HG02763 (cell line): ENCODE results near the gene SASS6.
"Not testable (repeated sequence)": the region's sequence is repeated elsewhere in the genome, so short reads cannot be mapped to it uniquely, and the experiment has no call there.

Source experiments
- ATAC-seq: cut with Tn5 transposase; IDR thresholded peaks from one replicate; pipeline ENCODE4 v1.9.1; 2021; ENCODE audit warnings: mild to moderate bottlenecking, moderate library complexity; ENCODE audit not compliant: unreplicated experiment

The SASS6 gene

GRCh38 chr1:100051401-100051800 is 81.3 kb downstream of the SASS6 start:
- ATAC-seq: no peak

- no peak for ATAC-seq
These were observed 82.6 kb downstream of the SASS6 start for GRCh38 chr1:100050139-100050538.

GRCh38 chr1:100047235-100047708 is 85.5 kb downstream of the SASS6 start:
- not testable (repeated sequence) for ATAC-seq

DNA sequence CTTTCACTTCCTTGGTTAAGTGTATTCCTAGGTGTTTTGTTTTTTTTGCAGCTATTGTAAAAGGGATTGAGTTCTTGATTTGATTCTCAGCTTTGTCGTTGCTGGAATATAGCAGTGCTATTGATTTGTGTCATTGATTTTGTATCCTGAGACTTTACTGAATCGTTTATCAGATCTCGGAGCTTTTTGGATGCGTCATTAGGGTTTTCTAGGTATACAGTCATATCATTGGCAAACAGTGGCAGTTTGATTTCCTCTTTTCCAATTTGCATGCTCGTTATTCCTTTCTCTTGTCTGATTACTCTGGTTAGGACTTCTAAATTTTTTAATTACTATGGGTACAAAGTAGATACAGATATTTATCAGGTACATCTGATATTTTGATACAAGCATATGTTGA is 87.5 kb downstream of the SASS6 start:
- ATAC-seq: no peak

DNA sequence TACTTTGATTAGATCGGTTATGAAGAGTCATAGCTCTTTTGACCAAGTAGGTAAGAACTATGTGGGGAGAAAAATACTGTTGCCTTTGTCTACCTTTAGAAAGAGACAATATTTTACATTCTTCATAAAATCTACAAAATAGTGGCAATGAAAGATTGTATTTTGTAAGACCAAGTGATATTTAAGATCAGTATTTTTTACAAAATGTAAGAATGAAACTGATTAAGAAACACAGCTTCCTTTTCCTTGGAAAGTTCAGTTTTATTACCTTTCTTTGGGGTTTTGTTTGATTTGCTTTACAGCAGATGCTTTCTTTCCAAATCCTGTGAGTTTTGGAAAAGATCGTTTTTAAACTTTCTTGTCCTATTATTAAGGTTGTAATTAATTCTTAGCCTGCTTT is 93.1 kb downstream of the SASS6 start:
- no peak for ATAC-seq

DNA sequence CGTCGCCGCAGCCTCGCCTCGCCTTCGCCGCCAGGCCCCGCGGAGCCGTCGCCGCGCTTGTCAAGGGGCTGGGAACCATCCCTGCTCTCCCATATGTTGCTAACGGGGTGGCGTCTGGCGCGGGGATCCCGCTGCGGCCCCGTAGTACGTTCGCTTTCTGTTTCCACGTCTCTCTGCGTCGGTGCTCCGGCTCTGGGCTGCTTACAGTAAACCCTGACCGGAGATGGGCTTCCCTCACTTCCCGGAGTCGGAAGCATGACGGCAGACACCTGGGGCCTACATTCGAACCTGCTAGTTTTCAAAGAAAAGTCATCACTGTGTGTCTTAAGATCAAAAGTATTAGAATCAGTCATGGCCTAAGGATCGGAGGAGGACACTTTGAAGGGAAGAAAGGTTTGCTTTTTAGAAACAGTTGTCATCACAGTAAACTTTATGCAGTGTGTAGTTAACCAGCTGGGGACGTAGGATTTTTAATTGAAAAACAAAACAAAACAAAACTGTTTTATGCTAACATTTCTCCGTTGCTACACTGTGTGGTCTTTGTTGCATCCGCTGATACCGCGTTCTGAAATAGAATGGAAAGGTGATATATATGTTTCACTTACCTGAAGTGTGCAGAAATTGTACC is 94.0 kb downstream of the SASS6 start:
- ATAC-seq: peak; percentile 47

GRCh38 chr1:100037927-100038659 is 94.6 kb downstream of the SASS6 start:
- ATAC-seq: peak; percentile 91

GRCh38 chr1:100037656-100037926 is 95.1 kb downstream of the SASS6 start:
- no peak for ATAC-seq

- ATAC-seq: no peak
These were observed 95.7 kb downstream of the SASS6 start for GRCh38 chr1:100036718-100037655.

GRCh38 chr1:100035214-100035613 is 97.5 kb downstream of the SASS6 start:
- no peak for ATAC-seq

GRCh38 chr1:100034470-100034869 is 98.3 kb downstream of the SASS6 start:
- no peak for ATAC-seq
